ENCODE data around the gene KISS1R. TPM values are rescaled to one million over a fixed set of nuclear protein-coding genes. Genes with fewer than 3 reads are reported as not detected.

The KISS1R gene
- total RNA-seq, 1 experiment from 2014 or later, result 16.6 TPM

DNA sequence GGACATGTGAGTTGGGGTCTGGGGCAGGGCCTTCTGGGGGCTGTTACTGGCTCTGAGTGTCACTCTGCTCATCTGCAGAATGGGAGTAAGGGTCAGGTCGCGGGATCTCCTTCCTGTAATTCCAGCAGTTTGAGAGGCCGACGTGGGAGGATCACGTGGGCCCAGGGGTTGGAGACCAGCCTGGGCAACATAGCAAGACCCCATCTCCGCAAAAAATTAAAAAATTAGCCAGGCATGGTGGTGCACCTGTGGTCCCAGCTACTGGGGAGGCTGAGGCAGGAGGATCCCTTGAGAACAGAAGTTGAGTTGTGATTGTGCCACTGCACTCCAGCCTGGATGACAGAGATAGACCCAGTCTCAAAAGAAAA, 12.7 kb downstream of the KISS1R start:
- H3K27ac Mint-ChIP-seq (ENCODE audit: unreplicated experiment), result no peak overlapping the region
- intact Hi-C loops (cut with micrococcal nuclease; ENCODE audit: unreplicated experiment), result no loop called here
- Histone ChIP-seq H3K36me3 (ENCODE audit: control insufficient read depth, insufficient read depth, low read length) (peaks cover 3% of the 10 kb centered on the region), H3K27me3 (replicated peaks; ENCODE audit: control insufficient read depth, insufficient read depth, low read length) (no peaks in the 10 kb centered on the region), H3K4me1 (peaks cover 29% of the 10 kb centered on the region), H3K4me3 (ENCODE audit: low read depth, low read length) (no peak overlapping the region), H3K9me3 (no peaks in the 10 kb centered on the region)
- no peaks in the 10 kb centered on the region for H3K27me3 Mint-ChIP-seq (ENCODE audit: insufficient read depth, unreplicated experiment)
- H3K36me3 Mint-ChIP-seq (ENCODE audit: insufficient read depth, unreplicated experiment), result peaks cover 62% of the 10 kb centered on the region
- DNase-seq, result no peak
- CTCF ChIA-PET, result no interaction called here
- H3K9me3 Mint-ChIP-seq (ENCODE audit: unreplicated experiment), result no peaks in the 10 kb centered on the region
- TF ChIP-seq, protein P1, sequence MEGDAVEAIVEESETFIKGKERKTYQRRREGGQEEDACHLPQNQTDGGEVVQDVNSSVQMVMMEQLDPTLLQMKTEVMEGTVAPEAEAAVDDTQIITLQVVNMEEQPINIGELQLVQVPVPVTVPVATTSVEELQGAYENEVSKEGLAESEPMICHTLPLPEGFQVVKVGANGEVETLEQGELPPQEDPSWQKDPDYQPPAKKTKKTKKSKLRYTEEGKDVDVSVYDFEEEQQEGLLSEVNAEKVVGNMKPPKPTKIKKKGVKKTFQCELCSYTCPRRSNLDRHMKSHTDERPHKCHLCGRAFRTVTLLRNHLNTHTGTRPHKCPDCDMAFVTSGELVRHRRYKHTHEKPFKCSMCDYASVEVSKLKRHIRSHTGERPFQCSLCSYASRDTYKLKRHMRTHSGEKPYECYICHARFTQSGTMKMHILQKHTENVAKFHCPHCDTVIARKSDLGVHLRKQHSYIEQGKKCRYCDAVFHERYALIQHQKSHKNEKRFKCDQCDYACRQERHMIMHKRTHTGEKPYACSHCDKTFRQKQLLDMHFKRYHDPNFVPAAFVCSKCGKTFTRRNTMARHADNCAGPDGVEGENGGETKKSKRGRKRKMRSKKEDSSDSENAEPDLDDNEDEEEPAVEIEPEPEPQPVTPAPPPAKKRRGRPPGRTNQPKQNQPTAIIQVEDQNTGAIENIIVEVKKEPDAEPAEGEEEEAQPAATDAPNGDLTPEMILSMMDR (IDR thresholded peaks at IDR 0.05; ENCODE audit: insufficient read depth in 1 of 2, low read depth in 1 of 2, low read length in 1 of 2, severe bottlenecking in 1 of 2, unreplicated experiment in 1 of 2), result no peak
- BruUV-seq (replicated peaks), result no TSS peak
- POLR2A ChIA-PET, result no interaction called here
- H3K4me1 Mint-ChIP-seq (ENCODE audit: low read depth, unreplicated experiment), result no peaks in the 10 kb centered on the region
- H3K4me3 Mint-ChIP-seq (ENCODE audit: unreplicated experiment), result no peak overlapping the region

DNA sequence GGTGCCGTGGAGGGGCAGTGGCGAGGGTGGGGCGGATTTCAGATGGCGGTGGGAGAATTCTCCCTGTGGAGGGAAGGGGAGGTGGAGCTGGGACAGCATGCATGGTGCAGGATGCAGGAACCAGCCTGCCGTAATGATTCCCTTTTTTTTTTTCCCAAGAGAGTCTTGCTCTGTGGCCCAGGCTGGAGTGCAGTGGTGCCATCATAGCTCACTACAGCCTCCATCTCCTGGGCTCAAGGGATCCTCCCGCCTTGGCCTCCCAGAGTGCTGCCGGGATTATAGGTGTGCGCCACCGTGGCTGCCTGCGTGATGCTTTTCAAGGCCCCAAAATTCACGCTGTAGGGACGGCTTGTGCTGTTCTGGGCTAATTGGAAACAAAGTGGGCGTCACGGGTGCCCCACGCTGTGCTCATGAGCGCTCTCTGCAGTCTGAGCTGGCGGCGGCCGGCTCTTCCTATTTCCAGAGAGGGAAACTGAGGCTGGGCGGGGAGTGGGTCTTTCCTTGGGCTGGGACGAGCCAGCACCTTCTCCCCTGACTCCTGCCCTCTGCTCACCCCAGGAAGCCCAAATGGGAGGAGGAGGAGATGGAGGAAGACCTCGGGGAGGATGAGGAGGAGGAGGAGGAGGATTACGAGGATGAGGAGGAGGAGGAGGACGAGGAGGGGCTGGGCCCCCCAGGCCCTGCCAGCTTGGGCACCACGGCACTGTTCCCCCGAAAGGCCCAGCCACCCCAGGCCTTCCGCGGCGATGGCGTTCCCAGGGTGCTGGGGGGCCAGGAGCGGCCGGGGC, 14.9 kb downstream of the KISS1R start:
- no peak overlapping the region for H3K27ac Mint-ChIP-seq (ENCODE audit: unreplicated experiment)
- POLR2A ChIA-PET, result no interaction called here
- H3K4me3 ChIP-seq (ENCODE audit: low read depth, low read length), result no peak overlapping the region

DNA sequence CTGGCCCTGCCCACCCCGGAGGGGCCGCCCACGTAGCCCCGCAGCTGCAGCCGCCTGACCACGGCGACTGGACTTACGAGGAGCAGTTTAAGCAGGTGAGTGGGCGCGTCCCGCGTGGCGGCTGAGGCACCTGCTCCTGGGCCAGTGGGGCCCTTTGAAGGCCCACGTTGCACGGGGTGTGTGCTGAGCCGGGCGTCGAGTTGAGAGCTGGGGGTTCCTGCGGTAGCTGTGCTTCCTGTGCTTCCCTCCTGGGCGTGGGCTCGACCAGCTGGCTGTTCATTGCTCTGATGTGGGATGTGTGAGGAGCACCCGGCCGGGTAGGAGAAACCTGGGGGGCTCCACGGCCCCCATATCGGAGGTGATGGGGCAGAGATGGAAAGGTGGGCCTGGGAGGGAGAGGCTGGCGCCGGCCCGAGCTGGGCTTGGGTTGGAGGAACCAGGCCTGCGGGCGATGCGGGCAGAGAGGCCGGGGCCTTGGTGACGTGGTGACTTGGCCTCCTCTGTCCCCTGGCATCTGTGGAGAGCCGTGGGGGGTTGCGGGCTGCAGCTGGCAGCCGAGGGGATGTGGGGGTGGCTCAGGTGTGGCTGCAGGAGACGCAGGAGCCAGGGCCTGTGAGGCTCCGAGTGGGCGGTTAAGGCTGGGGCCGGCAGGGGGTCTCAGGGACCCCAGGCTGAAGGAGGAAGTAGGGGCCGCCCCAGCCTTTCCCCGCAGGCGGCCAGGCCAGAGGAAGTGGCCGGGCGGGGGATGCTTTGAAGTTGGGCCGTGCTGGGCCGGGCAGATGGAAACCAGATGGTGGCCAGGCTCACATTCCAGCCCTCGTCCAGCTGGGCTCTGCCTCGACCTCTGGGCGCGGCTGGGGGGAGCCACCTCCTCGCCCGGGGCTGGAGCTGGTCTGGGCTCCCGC, 15.8 kb downstream of the KISS1R start:
- no peak overlapping the region for H3K27ac Mint-ChIP-seq (ENCODE audit: unreplicated experiment)
- TF ChIP-seq, protein P1 (IDR thresholded peaks at IDR 0.05; ENCODE audit: insufficient read depth in 1 of 2, low read depth in 1 of 2, low read length in 1 of 2, severe bottlenecking in 1 of 2, unreplicated experiment in 1 of 2), result no peak
- Histone ChIP-seq H3K4me1 (peaks cover 26% of the 10 kb centered on the region), H3K36me3 (ENCODE audit: control insufficient read depth, insufficient read depth, low read length) (peaks cover 3% of the 10 kb centered on the region), H3K27me3 (replicated peaks; ENCODE audit: control insufficient read depth, insufficient read depth, low read length) (no peaks in the 10 kb centered on the region), H3K4me3 (ENCODE audit: low read depth, low read length) (no peak overlapping the region), H3K9me3 (no peaks in the 10 kb centered on the region)
- peaks cover 92% of the 10 kb centered on the region for H3K36me3 Mint-ChIP-seq (ENCODE audit: insufficient read depth, unreplicated experiment)
- H3K4me1 Mint-ChIP-seq (ENCODE audit: low read depth, unreplicated experiment), result no peaks in the 10 kb centered on the region
- intact Hi-C loops (cut with micrococcal nuclease; ENCODE audit: unreplicated experiment), result no loop called here
- H3K9me3 Mint-ChIP-seq (ENCODE audit: unreplicated experiment), result no peaks in the 10 kb centered on the region
- H3K27me3 Mint-ChIP-seq (ENCODE audit: insufficient read depth, unreplicated experiment), result no peaks in the 10 kb centered on the region
- peak; percentile 51 to 77 for DNase-seq
- BruUV-seq (replicated peaks), result no TSS peak
- ChIA-PET CTCF (interaction anchor here (0.6 kb wide), 1 partner anchor 39 kb away, joined by 5 read pairs; no protein-coding TSS in a partner anchor), POLR2A (no interaction called here)
- peak overlapping the region; percentile 30 for H3K4me3 Mint-ChIP-seq (ENCODE audit: unreplicated experiment)

More for the DNA sequence above, 14.9 kb downstream of the KISS1R start:
- Mint-ChIP-seq H3K9me3 (ENCODE audit: unreplicated experiment) (no peaks in the 10 kb centered on the region), H3K36me3 (ENCODE audit: insufficient read depth, unreplicated experiment) (peaks cover 84% of the 10 kb centered on the region), H3K4me1 (ENCODE audit: low read depth, unreplicated experiment) (no peaks in the 10 kb centered on the region), H3K4me3 (ENCODE audit: unreplicated experiment) (peak overlapping the region; percentile 22), H3K27me3 (ENCODE audit: insufficient read depth, unreplicated experiment) (no peaks in the 10 kb centered on the region)
- no TSS peak for BruUV-seq (replicated peaks)
- Histone ChIP-seq H3K36me3 (ENCODE audit: control insufficient read depth, insufficient read depth, low read length) (peaks cover 3% of the 10 kb centered on the region), H3K4me1 (peaks cover 29% of the 10 kb centered on the region), H3K9me3 (no peaks in the 10 kb centered on the region), H3K27me3 (replicated peaks; ENCODE audit: control insufficient read depth, insufficient read depth, low read length) (no peaks in the 10 kb centered on the region)
- DNase-seq, result no peak
- CTCF ChIA-PET, result interaction anchor here (0.6 kb wide), 1 partner anchor 162 kb away, joined by 5 read pairs; no protein-coding TSS in a partner anchor
- TF ChIP-seq, protein P1 (IDR thresholded peaks at IDR 0.05; ENCODE audit: insufficient read depth in 1 of 2, low read depth in 1 of 2, low read length in 1 of 2, severe bottlenecking in 1 of 2, unreplicated experiment in 1 of 2), result no peak
- intact Hi-C loops (cut with micrococcal nuclease; ENCODE audit: unreplicated experiment), result no loop called here
